MCF 10A (cell line): Measurements from ENCODE around the gene FABP7. TPM values are rescaled to one million over a fixed set of nuclear protein-coding genes. Genes with fewer than 3 reads are reported as not detected.

Source experiments
- BruUV-seq: library from RNA; stranded (reverse); fragments of 400-500 nt; replicated peaks from 2 replicates; lab custom pipeline; 2021; lab: Mats Ljungman, UMichigan
- CTCF ChIA-PET: fragments of 300-600 bp; sonication (Branson Sonifier 250); formaldehyde crosslinking; extraction: SDS; loops from one replicate; lab custom pipeline; 2021; ENCODE audit warnings: antibody characterized with exemption, inconsistent platforms; lab: Yijun Ruan, JAX
- POLR2A ChIA-PET: fragments of 300-600, 350-650 bp; sonication (Branson Sonifier 250); formaldehyde crosslinking; extraction: SDS; loops from one replicate; lab custom pipeline; 2020; ENCODE audit warnings: antibody characterized with exemption, inconsistent platforms; lab: Yijun Ruan, JAX
- DNase-seq: peaks from one replicate; pipeline ENCODE4 v3.0.0-alpha.2; 2018; ENCODE audit not compliant: unreplicated experiment
- H3K27ac Mint-ChIP-seq: one replicate; pipeline ENCODE4 v1.8.0; 2022; ENCODE audit warnings: mild to moderate bottlenecking, low read depth, mixed read lengths; ENCODE audit not compliant: unreplicated experiment
- H3K27me3 Mint-ChIP-seq: one replicate; pipeline ENCODE4 v1.8.0; 2022; ENCODE audit warnings: mixed read lengths; ENCODE audit not compliant: insufficient read depth, unreplicated experiment
- H3K36me3 Mint-ChIP-seq: one replicate; pipeline ENCODE4 v1.8.0; 2022; ENCODE audit warnings: mild to moderate bottlenecking, moderate library complexity, mixed read lengths; ENCODE audit not compliant: insufficient read depth, unreplicated experiment
- H3K4me1 Mint-ChIP-seq: one replicate; pipeline ENCODE4 v1.8.0; 2022; ENCODE audit warnings: mixed read lengths; ENCODE audit not compliant: insufficient read depth, unreplicated experiment
- H3K4me3 Mint-ChIP-seq: one replicate; pipeline ENCODE4 v1.8.0; 2022; ENCODE audit warnings: mild to moderate bottlenecking, moderate library complexity, mixed read lengths; ENCODE audit not compliant: unreplicated experiment
- H3K9me3 Mint-ChIP-seq: one replicate; pipeline ENCODE4 v1.8.0; 2022; ENCODE audit warnings: mixed read lengths; ENCODE audit not compliant: unreplicated experiment
- CTCF ChIP-seq: fragments of 200-600 bp; IDR thresholded peaks from one replicate; pipeline ENCODE4 v1.8.0; 2022; ENCODE audit warnings: antibody characterized with exemption, mild to moderate bottlenecking; ENCODE audit not compliant: unreplicated experiment
- intact Hi-C: fragments of 100-400 bp; cut with micrococcal nuclease; formaldehyde crosslinking; loops from 2 replicates; pipeline ENCODE4 v1.14.1; 2022
- total RNA-seq: library from RNA; stranded (reverse); gene quantifications from 2 replicates; pipeline ENCODE4 v1.2.3, GENCODE V29; 2022

FABP7 gene
- total RNA-seq, 1 experiment from 2014 or later = not detected

- BruUV-seq = no TSS peak
- Mint-ChIP-seq H3K36me3 (no peaks in the 10 kb centered on the region), H3K9me3 (no peaks in the 10 kb centered on the region), H3K4me1 (no peaks in the 10 kb centered on the region), H3K27me3 (no peaks in the 10 kb centered on the region), H3K4me3 (no peak overlapping the region), H3K27ac (no peak overlapping the region)
- ChIA-PET POLR2A (no interaction called here), CTCF (interaction anchor here (0.5 to 1.3 kb wide), 4 partner anchors 89 to 1858 kb away, joined by 3 to 5 read pairs (median 3); no protein-coding TSS in a partner anchor)
- TF ChIP-seq CTCF = no peak
- intact Hi-C loops = no loop called here
- DNase-seq = no peak
These were observed 53.5 kb downstream of the FABP7 start for GRCh38 chr6:122833021-122833491.

Other genes starting within 250 kb of the FABP7 start
- gene PKIB, start 169.3 kb upstream of the FABP7 start, total RNA-seq = 3.1 and 6.0 TPM in 2 replicates
- 3.5 and 4.7 TPM in 2 replicates for gene SMPDL3A, start 9.5 kb downstream of the FABP7 start, total RNA-seq
- not detected in 2 replicates for gene CLVS2, start 216.5 kb downstream of the FABP7 start, total RNA-seq